Body of pancreas (tissue), 4 donors: ENCODE results near the gene KPNA2. TPM values are rescaled to one million over a fixed set of nuclear protein-coding genes. Genes with fewer than 3 reads are reported as not detected.
"Not testable (repeated sequence)": the region's sequence is repeated elsewhere in the genome, so short reads cannot be mapped to it uniquely, and the experiment has no call there.

ENCODE experiments used
- ATAC-seq: fragments of 150-250 bp; one replicate; pipeline ENCODE4 v1.9.1; 2016
- DNase-seq, 4 donors: peaks; one replicate each; pipeline ENCODE4 v3.0.0-alpha.2; 2019
- H3K27ac ChIP-seq, 4 donors: fragments of 200-600 bp; sonication (generic); 1 replicate in 3 of 4; 2 replicates in 1 of 4; pipeline versions ENCODE4 v1.5.1 to v1.6.1; 2016 to 2019; ENCODE audit warnings: mild to moderate bottlenecking in 1 of 4, mixed read lengths in 1 of 4, moderate library complexity in 1 of 4
- H3K27me3 ChIP-seq, 2 donors: fragments of 200-600 bp; sonication (generic); one replicate each; pipeline ENCODE4 v1.6.0; 2016; ENCODE audit warnings: mild to moderate bottlenecking in 1 of 2
- H3K36me3 ChIP-seq, 2 donors: fragments of 200-600 bp; sonication (generic); replicated peaks in 1 of 2; 2 replicates each; pipeline ENCODE4 v1.5.1; 2016; ENCODE audit warnings: low read depth in 2 of 2; ENCODE audit not compliant: insufficient read depth in 1 of 2
- H3K4me1 ChIP-seq: fragments of 200-600 bp; sonication (generic); one replicate; pipeline ENCODE4 v1.6.0; 2016
- H3K4me3 ChIP-seq, 2 donors: fragments of 200-600 bp; sonication (generic); 1 replicate in 1 of 2; 2 replicates in 1 of 2; pipeline ENCODE4 v1.5.1; 2016 to 2019
- H3K9me3 ChIP-seq, 3 donors: fragments of 200-600 bp; sonication (generic); 1 replicate in 2 of 3; 2 replicates in 1 of 3; pipeline ENCODE4 v1.5.1; 2016
- CTCF ChIP-seq, 7 experiments: fragments of 450-650 bp in 4 of 7; fragments of 200-600 bp in 3 of 7; sonication (generic) in 3 of 7; IDR thresholded peaks; one replicate each; pipeline ENCODE4 v1.5.1; 2016 to 2019; ENCODE audit warnings: antibody characterized with exemption in 7 of 7
- POLR2A ChIP-seq, 3 donors: fragments of 450-650 bp; IDR thresholded peaks; one replicate each; pipeline ENCODE4 v1.6.1; 2016; ENCODE audit warnings: antibody characterized with exemption in 3 of 3, mild to moderate bottlenecking in 2 of 3
- WGBS, 2 donors: methylation state at CpG; one replicate each; pipeline ENCODE4 v1.1.5; 2017; 5-methylcytosine and 5-hydroxymethylcytosine counted together
- intact Hi-C: fragments of 100-400 bp; cut with DNase I; formaldehyde crosslinking; loops from one replicate; pipeline ENCODE4 v1.15.1; 2023
- total RNA-seq, 2 donors: library from RNA; depleted of rRNA; stranded (reverse); fragments of >200 nt; gene quantifications; one replicate each; pipeline ENCODE4 v1.1.0, GENCODE V29; 2016

KPNA2 gene
- total RNA-seq, 2 donors from 2014 or later, result 4.6 to 5.2 TPM

GRCh38 chr17:67993998-67994361, 41.6 kb upstream of the KPNA2 start:
- TF ChIP-seq CTCF (IDR thresholded peaks at IDR 0.05), result no peak
- TF ChIP-seq POLR2A (IDR thresholded peaks at IDR 0.05), result peak in 1 of 3 donors; percentile 48
- Histone ChIP-seq H3K4me3 (peak overlapping the region; percentile 52 to 56), H3K36me3 (no peaks in the 10 kb centered on the region), H3K27me3 (no peaks in the 10 kb centered on the region), H3K27ac (peak overlapping the region; percentile 74 to 97 (median 96)), H3K9me3 (no peaks in the 10 kb centered on the region), H3K4me1 (peaks cover 30% of the 10 kb centered on the region)
- intact Hi-C loops, result no loop called here
- DNase-seq, result no peak
- no peak for ATAC-seq
- 2 to 4% methylated on average over 21 of the region's 21 CpGs for WGBS, 2 donors

DNA sequence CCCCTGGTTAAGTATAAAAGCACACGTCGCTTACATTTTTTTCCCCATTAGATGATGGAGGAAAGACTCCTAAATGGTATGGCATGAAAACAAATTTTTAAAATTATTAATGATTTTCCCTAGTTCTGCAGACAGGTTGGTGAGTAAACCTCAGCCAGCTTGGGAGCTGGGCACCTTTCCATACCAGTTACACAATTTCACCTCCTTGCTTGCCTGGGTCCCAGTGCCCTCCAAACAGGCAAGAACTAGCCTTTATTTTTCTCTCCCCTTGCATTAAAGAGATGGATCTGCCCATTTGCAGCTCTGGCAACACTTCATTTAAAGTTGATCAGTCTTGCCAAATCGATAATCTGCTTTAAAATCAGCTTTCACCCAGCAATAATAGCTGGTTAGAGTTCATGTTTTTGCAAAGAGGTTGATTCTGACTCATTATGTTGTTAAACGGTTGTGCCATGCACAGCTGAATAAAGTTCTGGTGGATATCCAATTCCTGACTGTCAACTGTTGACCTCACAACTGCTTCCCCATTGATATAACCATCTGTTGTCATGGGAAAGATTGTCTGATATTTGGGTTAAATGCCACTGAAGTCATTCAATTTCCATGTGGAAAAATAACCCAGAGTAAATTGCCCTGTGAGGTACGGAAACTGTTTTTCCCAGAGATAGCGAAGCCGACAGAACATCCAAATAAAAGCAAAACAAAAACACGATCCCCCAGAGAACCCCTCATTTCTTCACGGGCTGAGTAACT, 40.5 kb upstream of the KPNA2 start:
- H3K36me3 ChIP-seq, result no peaks in the 10 kb centered on the region
- peak; percentile 37 to 55 (median 50) for DNase-seq
- no peak for ATAC-seq
- 10 to 13% methylated on average over 9 of the region's 9 CpGs for WGBS, 2 donors
- intact Hi-C loops, result no loop called here
- peak overlapping the region in 3 of 4 donors; percentile 48 to 97 (median 97) for H3K27ac ChIP-seq
- H3K4me1 ChIP-seq, result peaks cover 30% of the 10 kb centered on the region
- no peak for TF ChIP-seq POLR2A (IDR thresholded peaks at IDR 0.05)
- TF ChIP-seq CTCF (IDR thresholded peaks at IDR 0.05), result no peak
- no peaks in the 10 kb centered on the region for H3K9me3 ChIP-seq
- H3K27me3 ChIP-seq, result no peaks in the 10 kb centered on the region
- peak overlapping the region in 1 of 2 donors; percentile 34 for H3K4me3 ChIP-seq

DNA sequence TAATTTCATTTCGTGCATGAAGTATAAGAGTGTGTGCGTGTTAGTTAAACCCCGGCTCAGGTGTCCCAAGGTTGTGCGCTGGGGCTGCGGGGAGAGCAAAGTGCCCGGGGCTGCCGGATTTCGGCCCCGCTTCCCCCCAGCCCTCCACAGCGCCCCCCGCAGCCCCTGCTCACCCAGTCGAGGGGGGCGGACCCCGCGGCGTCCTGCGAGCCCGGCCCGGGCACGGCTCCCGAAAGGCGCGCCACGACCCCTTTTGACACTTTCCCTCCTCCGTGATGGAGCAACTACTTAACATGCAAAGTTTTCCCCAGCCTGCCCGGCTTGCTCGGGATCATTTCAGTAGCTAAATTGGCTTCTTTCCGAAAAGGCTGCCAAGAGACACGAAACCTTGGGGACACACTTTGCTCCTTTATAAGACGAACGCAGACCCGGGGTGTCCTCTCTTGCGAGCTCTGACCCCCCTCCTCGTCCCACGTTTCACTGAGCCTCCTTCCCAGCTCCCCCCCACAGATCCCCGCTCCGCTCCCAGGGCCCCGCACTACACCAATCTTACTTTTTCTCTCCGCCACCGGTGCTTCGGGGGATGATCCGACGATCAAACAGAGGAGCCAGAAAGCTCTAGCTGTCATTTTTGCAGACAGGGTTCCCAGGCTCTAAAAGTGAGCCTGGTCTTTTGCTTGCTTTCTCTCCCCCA, 39.8 kb upstream of the KPNA2 start:
- no peaks in the 10 kb centered on the region for H3K9me3 ChIP-seq
- 0 to 1% methylated on average over 13 to 42 of the region's 43 CpGs for WGBS, 2 donors
- H3K27ac ChIP-seq, result peak overlapping the region in 1 of 4 donors; percentile 97
- peaks cover 30% of the 10 kb centered on the region for H3K4me1 ChIP-seq
- peak overlapping the region in 1 of 2 donors; percentile 34 for H3K4me3 ChIP-seq
- intact Hi-C loops, result no loop called here
- TF ChIP-seq CTCF (IDR thresholded peaks at IDR 0.05), result no peak
- TF ChIP-seq POLR2A (IDR thresholded peaks at IDR 0.05), result no peak
- ATAC-seq, result no peak
- H3K36me3 ChIP-seq, result no peaks in the 10 kb centered on the region
- peak in 3 of 4 donors; percentile 23 to 35 (median 26) for DNase-seq
- no peaks in the 10 kb centered on the region for H3K27me3 ChIP-seq

DNA sequence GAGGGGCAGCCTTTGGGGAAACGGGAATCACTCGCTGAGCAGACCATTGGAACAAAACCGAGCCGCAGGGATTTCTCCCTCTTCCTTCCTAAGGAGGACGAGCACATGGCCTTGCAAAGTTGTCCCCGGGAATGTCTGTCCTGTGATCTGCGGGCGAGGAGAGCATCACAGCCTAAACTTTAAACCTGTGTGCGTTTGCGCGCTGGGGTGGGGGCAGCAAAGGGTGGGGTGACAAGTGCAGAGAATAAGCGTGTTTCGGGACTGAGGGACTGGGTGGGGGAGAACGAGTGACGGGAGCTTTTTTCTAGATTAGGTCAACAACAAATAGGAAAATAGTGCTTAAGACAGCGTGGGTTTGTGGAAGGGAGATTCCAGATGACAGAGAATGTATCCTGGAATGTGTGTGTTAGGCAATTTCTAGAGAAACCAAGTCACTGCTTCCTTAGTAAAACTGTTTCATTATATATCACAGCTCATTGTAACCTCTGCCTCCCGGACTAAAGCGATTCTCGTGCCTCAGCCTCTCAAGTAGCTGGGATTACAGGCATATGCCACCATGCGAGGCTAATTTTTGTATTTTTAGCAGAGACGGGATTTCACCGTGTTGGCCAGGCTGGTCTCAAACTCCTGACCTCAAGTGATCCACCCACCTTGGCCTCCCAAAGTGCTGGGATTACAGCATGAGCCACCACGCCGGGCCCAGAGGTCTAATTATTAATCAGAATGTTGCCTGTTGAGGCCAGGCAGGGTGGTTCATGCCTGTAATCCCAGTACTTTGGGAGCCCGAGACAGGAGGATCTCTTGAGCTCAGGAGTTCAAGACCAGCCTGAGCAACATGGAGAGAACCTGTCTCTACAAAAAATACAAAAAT, 39.0 kb upstream of the KPNA2 start, which contains the start of gene C17orf58:
TSS of gene C17orf58 (minus strand) at position 169 of the 871 bp plus-strand sequence. CDS start 271 bp downstream, outside the sequence.
- H3K27me3 ChIP-seq, intact Hi-C loops, ATAC-seq, H3K9me3 ChIP-seq, H3K36me3 ChIP-seq, DNase-seq: not testable (repeated sequence)
- Histone ChIP-seq H3K4me1 (peaks cover 30% of the 10 kb centered on the region), H3K27ac (peak within 1 kb of the TSS in 2 of 4 donors; percentile 48 to 97), H3K4me3 (peak within 1 kb of the TSS in 1 of 2 donors; percentile 34)
- WGBS, 2 donors, result 45 to 57% methylated on average over 21 to 25 of the region's 25 CpGs

DNA sequence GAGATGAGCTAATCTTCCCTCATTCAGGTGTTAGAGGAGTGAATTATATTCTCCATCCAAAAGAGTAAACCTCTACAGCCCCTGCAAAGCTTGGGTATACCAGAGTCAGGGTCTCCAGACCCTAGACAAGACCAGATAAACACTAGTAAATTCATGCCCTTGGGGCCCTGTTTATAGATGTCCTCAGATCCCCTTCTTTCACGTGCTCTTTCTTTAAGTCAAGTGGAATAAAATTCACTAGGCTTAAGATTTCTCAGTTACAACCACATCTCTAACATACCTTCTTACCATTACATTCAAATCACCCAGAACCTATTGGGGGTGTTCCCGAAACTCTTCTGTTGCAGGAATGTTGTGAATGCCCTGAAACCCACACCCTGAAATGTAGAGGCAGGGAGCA, 37.1 kb upstream of the KPNA2 start:
- 88 to 89% methylated on average over 2 of the region's 2 CpGs for WGBS, 2 donors
- no peak for TF ChIP-seq CTCF (IDR thresholded peaks at IDR 0.05)
- no peak for TF ChIP-seq POLR2A (IDR thresholded peaks at IDR 0.05)
- ATAC-seq, result no peak

More for the DNA sequence above, 37.1 kb upstream of the KPNA2 start:
- Histone ChIP-seq H3K4me1 (peaks cover 19% of the 10 kb centered on the region), H3K36me3 (no peaks in the 10 kb centered on the region), H3K27ac (no peak overlapping the region), H3K27me3 (no peaks in the 10 kb centered on the region), H3K9me3 (no peaks in the 10 kb centered on the region), H3K4me3 (no peak overlapping the region)
- no peak for DNase-seq
- intact Hi-C loops, result no loop called here
